Left ventricle myocardium superior (tissue), 1 donor: ENCODE data around the gene TECPR2. TPM values are rescaled to one million over a fixed set of nuclear protein-coding genes. Genes with fewer than 3 reads are reported as not detected.
A peak's percentile ranks its signal among the peaks of the same experiment; 100 is the strongest.

Experiments used
- ATAC-seq: fragments of 200-7000 bp; cut with Tn5 transposase; one replicate; pipeline ENCODE4 v1.9.1; 2020; ENCODE audit warnings: mild to moderate bottlenecking, moderate library complexity
- DNase-seq: peaks from one replicate; pipeline ENCODE4 v3.0.0-alpha.2; 2020
- intact Hi-C: fragments of 100-400 bp; cut with micrococcal nuclease; formaldehyde crosslinking; loops from one replicate; pipeline ENCODE4 v1.11.0; 2022
- total RNA-seq: library from RNA; stranded (reverse); fragmentation: NEBNext Ultra II Directional; extraction: Animal tissue kit (Norgen Biotek cat#: 25700); gene quantifications from one replicate; pipeline ENCODE4 v1.2.1, GENCODE V29; 2021
- donor health status: DM: no; HTN: yes; CAD: no; lungs with severe emphysema.

The TECPR2 gene
- total RNA-seq, 1 donor from 2014 or later, result 22.5 TPM

- peak; percentile 57 for ATAC-seq
- intact Hi-C loops, result no loop called here
- peak; percentile 75 for DNase-seq
Measured at GRCh38 chr14:102363182-102363943, 622 bp downstream of the TECPR2 start.

- intact Hi-C loops, result no loop called here
- ATAC-seq (peak; percentile 73), DNase-seq (peak; percentile 31)
Measured at GRCh38 chr14:102370305-102370809, 7.6 kb downstream of the TECPR2 start.

- intact Hi-C loops, result no loop called here
- DNase-seq (no peak), ATAC-seq (no peak)
Measured at GRCh38 chr14:102371361-102371760, 8.6 kb downstream of the TECPR2 start.

- no peak for ATAC-seq
- intact Hi-C loops, result no loop called here
Measured at GRCh38 chr14:102373110-102373509, 10.4 kb downstream of the TECPR2 start.

GRCh38 chr14:102374264-102374663 lies 11.5 kb downstream of the TECPR2 start:
- intact Hi-C loops, result no loop called here
- ATAC-seq (no peak), DNase-seq (no peak)

More at GRCh38 chr14:102373110-102373509, 10.4 kb downstream of the TECPR2 start:
- no peak for DNase-seq

- intact Hi-C loops, result no loop called here
- DNase-seq (no peak), ATAC-seq (no peak)
Measured at GRCh38 chr14:102375119-102375518, 12.4 kb downstream of the TECPR2 start.

GRCh38 chr14:102377696-102378095 lies 15.0 kb downstream of the TECPR2 start:
- intact Hi-C loops, result no loop called here
- DNase-seq (no peak), ATAC-seq (no peak)

- intact Hi-C loops, result no loop called here
- ATAC-seq, result no peak
- DNase-seq, result no peak
Measured at GRCh38 chr14:102378830-102379229, 16.1 kb downstream of the TECPR2 start.

- ATAC-seq (no peak), DNase-seq (no peak)
- intact Hi-C loops, result no loop called here
Measured at GRCh38 chr14:102387086-102387485, 24.3 kb downstream of the TECPR2 start.

GRCh38 chr14:102389246-102389645 lies 26.5 kb downstream of the TECPR2 start:
- no peak for DNase-seq
- intact Hi-C loops, result no loop called here
- ATAC-seq, result no peak

GRCh38 chr14:102390064-102390855 lies 27.5 kb downstream of the TECPR2 start:
- DNase-seq (no peak), ATAC-seq (no peak)
- intact Hi-C loops, result no loop called here

GRCh38 chr14:102392506-102392905 lies 29.8 kb downstream of the TECPR2 start:
- ATAC-seq (peak; percentile 65), DNase-seq (no peak)
- intact Hi-C loops, result no loop called here

- intact Hi-C loops, result no loop called here
- ATAC-seq (no peak), DNase-seq (no peak)
Measured at GRCh38 chr14:102394717-102395375, 32.1 kb downstream of the TECPR2 start.

GRCh38 chr14:102396521-102396920 lies 33.8 kb downstream of the TECPR2 start:
- intact Hi-C loops, result no loop called here
- no peak for ATAC-seq

GRCh38 chr14:102403028-102403427 lies 40.3 kb downstream of the TECPR2 start:
- DNase-seq (no peak), ATAC-seq (no peak)
- intact Hi-C loops, result no loop called here

More at GRCh38 chr14:102396521-102396920, 33.8 kb downstream of the TECPR2 start:
- no peak for DNase-seq

GRCh38 chr14:102407258-102407657 lies 44.5 kb downstream of the TECPR2 start:
- ATAC-seq (peak; percentile 74), DNase-seq (peak; percentile 37)
- intact Hi-C loops, result no loop called here

- intact Hi-C loops, result no loop called here
- DNase-seq, result peak; percentile 40
- peak; percentile 74 for ATAC-seq
Measured at GRCh38 chr14:102408724-102409123, 46.0 kb downstream of the TECPR2 start.

- no peak for ATAC-seq
- intact Hi-C loops, result no loop called here
- no peak for DNase-seq
Measured at GRCh38 chr14:102415671-102416070, 52.9 kb downstream of the TECPR2 start.

- no peak for ATAC-seq
- intact Hi-C loops, result no loop called here
- DNase-seq, result no peak
Measured at GRCh38 chr14:102417001-102417431, 54.3 kb downstream of the TECPR2 start.

- DNase-seq (no peak), ATAC-seq (no peak)
- intact Hi-C loops, result no loop called here
Measured at GRCh38 chr14:102417646-102418045, 54.9 kb downstream of the TECPR2 start.
